Prostate gland (tissue), 2 donors: ENCODE results near the gene SPNS2. TPM values are rescaled to one million over a fixed set of nuclear protein-coding genes. Genes with fewer than 3 reads are reported as not detected.

Experiments used
- DNase-seq: peaks from one replicate; pipeline ENCODE4 v3.0.0-alpha.2; 2019; ENCODE audit warnings: low spot score
- H3K27ac ChIP-seq, 2 donors: fragments of 200-600 bp; sonication (generic); 2 replicates each; pipeline ENCODE4 v1.5.1; 2017 to 2019
- H3K27me3 ChIP-seq: fragments of 200-600 bp; sonication (generic); replicated peaks from 2 replicates; pipeline ENCODE4 v1.5.1; 2019; ENCODE audit not compliant: insufficient read depth
- H3K36me3 ChIP-seq, 2 donors: fragments of 200-600 bp; sonication (generic); 1 replicate in 1 of 2; 2 replicates in 1 of 2; pipeline versions ENCODE4 v1.5.1 to v1.8.1; 2017 to 2019
- H3K4me1 ChIP-seq: fragments of 200-600 bp; sonication (generic); replicated peaks from 2 replicates; pipeline ENCODE4 v1.5.1; 2019
- H3K4me3 ChIP-seq, 2 donors: fragments of 200-600 bp; sonication (generic); 2 replicates each; pipeline ENCODE4 v1.5.1; 2017 to 2019
- H3K9me3 ChIP-seq: fragments of 200-600 bp; sonication (generic); 2 replicates; pipeline ENCODE4 v1.5.1; 2017
- CTCF ChIP-seq, 4 experiments: fragments of 200-600 bp in 2 of 4; fragments of 450-650 bp in 2 of 4; sonication (generic) in 2 of 4; IDR thresholded peaks; 1 replicate in 3 of 4; 2 replicates in 1 of 4; pipeline ENCODE4 v1.5.1; 2016 to 2019; ENCODE audit warnings: antibody characterized with exemption in 4 of 4, mild to moderate bottlenecking in 2 of 4, moderate library complexity in 2 of 4
- POLR2A ChIP-seq: fragments of 450-650 bp; IDR thresholded peaks from one replicate; pipeline ENCODE4 v1.6.1; 2016; ENCODE audit warnings: antibody characterized with exemption, mild to moderate bottlenecking
- POLR2AphosphoS5 ChIP-seq: sonication (generic); formaldehyde crosslinking; IDR thresholded peaks from one replicate; pipeline ENCODE4 v1.6.1; 2017; ENCODE audit warnings: antibody characterized with exemption
- WGBS: methylation state at CpG from one replicate; pipeline ENCODE4 v1.1.5; 2018; 5-methylcytosine and 5-hydroxymethylcytosine counted together
- intact Hi-C: fragments of 100-400 bp; cut with DNase I; formaldehyde crosslinking; loops from one replicate; pipeline ENCODE4 v1.14.2; 2022
- total RNA-seq, 2 donors: library from RNA; depleted of rRNA; stranded (reverse); fragments of >200 nt; gene quantifications; one replicate each; pipeline ENCODE4 v1.1.0, GENCODE V29; 2016

Gene SPNS2
- total RNA-seq, 2 donors from 2014 or later, result 6.6 to 14.0 TPM

- no peaks in the 10 kb centered on the region for H3K4me1 ChIP-seq
- intact Hi-C loops, result no loop called here
- DNase-seq, result no peak
- no peaks in the 10 kb centered on the region for H3K27me3 ChIP-seq
- no peaks in the 10 kb centered on the region for H3K36me3 ChIP-seq
- no peaks in the 10 kb centered on the region for H3K9me3 ChIP-seq
- no peak for TF ChIP-seq POLR2AphosphoS5
- TF ChIP-seq CTCF (IDR thresholded peaks at IDR 0.05), result no peak
- WGBS, result 89% methylated on average over 5 of the region's 5 CpGs
- H3K4me3 ChIP-seq, result no peak overlapping the region
- H3K27ac ChIP-seq, result no peak overlapping the region
These were observed 38.0 kb upstream of the SPNS2 start for GRCh38 chr17:4460661-4461060.

- WGBS, result 39% methylated on average over 10 of the region's 10 CpGs
- H3K4me3 ChIP-seq, result no peak overlapping the region
- H3K27ac ChIP-seq, result no peak overlapping the region
- no peak for DNase-seq
- H3K27me3 ChIP-seq, result no peaks in the 10 kb centered on the region
- no peaks in the 10 kb centered on the region for H3K9me3 ChIP-seq
- TF ChIP-seq CTCF (IDR thresholded peaks at IDR 0.05) (no peak), POLR2A (no peak), POLR2AphosphoS5 (no peak)
- intact Hi-C loops, result no loop called here
- H3K36me3 ChIP-seq, result no peaks in the 10 kb centered on the region
- H3K4me1 ChIP-seq, result no peaks in the 10 kb centered on the region
These were observed 34.7 kb upstream of the SPNS2 start for GRCh38 chr17:4463818-4464476.

- no peaks in the 10 kb centered on the region for H3K4me1 ChIP-seq
- no peak for DNase-seq
- no peaks in the 10 kb centered on the region for H3K9me3 ChIP-seq
- intact Hi-C loops, result no loop called here
- 86% methylated on average over 8 of the region's 8 CpGs for WGBS
- H3K27me3 ChIP-seq, result no peaks in the 10 kb centered on the region
- H3K36me3 ChIP-seq, result no peaks in the 10 kb centered on the region
- H3K27ac ChIP-seq, result no peak overlapping the region
- no peak overlapping the region for H3K4me3 ChIP-seq
- TF ChIP-seq POLR2A, result no peak
- no peak for TF ChIP-seq POLR2AphosphoS5
- TF ChIP-seq CTCF (IDR thresholded peaks at IDR 0.05), result no peak
These were observed 32.9 kb upstream of the SPNS2 start for GRCh38 chr17:4465786-4466185.

- H3K4me3 ChIP-seq, result no peak overlapping the region
- no peak for TF ChIP-seq POLR2A
- no peak for TF ChIP-seq POLR2AphosphoS5
- no peak for TF ChIP-seq CTCF (IDR thresholded peaks at IDR 0.05)
- H3K9me3 ChIP-seq, result no peaks in the 10 kb centered on the region
- no peaks in the 10 kb centered on the region for H3K4me1 ChIP-seq
- WGBS, result 80% methylated on average over 7 of the region's 7 CpGs
- H3K27ac ChIP-seq, result no peak overlapping the region
- no peak for DNase-seq
- intact Hi-C loops, result no loop called here
- H3K27me3 ChIP-seq, result no peaks in the 10 kb centered on the region
- no peaks in the 10 kb centered on the region for H3K36me3 ChIP-seq
These were observed 31.4 kb upstream of the SPNS2 start for GRCh38 chr17:4467287-4467686.

- no peaks in the 10 kb centered on the region for H3K9me3 ChIP-seq
- H3K4me1 ChIP-seq, result no peaks in the 10 kb centered on the region
- no peak for TF ChIP-seq POLR2AphosphoS5
- no peak for TF ChIP-seq CTCF (IDR thresholded peaks at IDR 0.05)
- TF ChIP-seq POLR2A, result no peak
- H3K27me3 ChIP-seq, result no peaks in the 10 kb centered on the region
- no peaks in the 10 kb centered on the region for H3K36me3 ChIP-seq
- H3K4me3 ChIP-seq, result no peak overlapping the region
- intact Hi-C loops, result no loop called here
- DNase-seq, result no peak
- H3K27ac ChIP-seq, result no peak overlapping the region
- WGBS, result 84% methylated on average over 12 of the region's 12 CpGs
These were observed 29.1 kb upstream of the SPNS2 start for GRCh38 chr17:4469552-4469951.
